Pancreas (tissue), 10 donors: ENCODE data around the gene NBPF3. TPM values are rescaled to one million over a fixed set of nuclear protein-coding genes. Genes with fewer than 3 reads are reported as not detected.

ENCODE experiments used
- ATAC-seq, 4 donors: fragments of 200-7000 bp; cut with Tn5 transposase; one replicate each; pipeline versions ENCODE4 v1.8.0 to v1.9.1; 2020; ENCODE audit warnings: mild to moderate bottlenecking in 4 of 4, moderate library complexity in 4 of 4
- DNase-seq, 6 donors: peaks; one replicate each; pipeline ENCODE4 v3.0.0-alpha.2; 2020
- FAIRE-seq: peaks from 2 replicates; lab custom pipeline; 2012; peaks lifted over from hg19 to GRCh38; lab: Jason Lieb, UNC
- H3K27ac ChIP-seq, 4 donors: fragments of 200-600 bp; sonication (generic); 1 replicate in 3 of 4; 2 replicates in 1 of 4; pipeline versions ENCODE4 v1.5.0 to v1.8.0; 2020
- H3K27me3 ChIP-seq, 4 donors: fragments of 200-600 bp; one replicate each; pipeline ENCODE4 v1.8.0; 2021
- H3K36me3 ChIP-seq, 3 donors: fragments of 200-600 bp; sonication (generic) in 1 of 3; one replicate each; pipeline versions ENCODE4 v1.5.0 to v1.8.0; 2020 to 2021
- H3K4me1 ChIP-seq, 3 donors: fragments of 200-600 bp; one replicate each; pipeline ENCODE4 v1.8.0; 2021
- H3K4me3 ChIP-seq, 4 donors: fragments of 200-600 bp; sonication (generic) in 2 of 4; one replicate each; pipeline versions ENCODE4 v1.5.0 to v1.8.0; 2020 to 2021
- H3K9me3 ChIP-seq, 4 donors: fragments of 200-600 bp; one replicate each; pipeline ENCODE4 v1.8.0; 2021
- WGBS, 2 donors: extraction: QIAGEN DNeasy Blood & Tissue Kit; methylation state at CpG; one replicate each; pipeline ENCODE4 v1.1.7; 2013; 5-methylcytosine and 5-hydroxymethylcytosine counted together
- intact Hi-C, 3 donors: fragments of 100-400 bp; cut with DNase I; formaldehyde crosslinking; loops; one replicate each; pipeline versions ENCODE4 v1.11.1 to v1.14.2; 2022
- polyA plus RNA-seq, 2 donors: library from polyadenylated mRNA; stranded (reverse); fragments of 200-250 nt; gene quantifications; one replicate each; pipeline ENCODE4 v1.2.3, GENCODE V29; 2013
- total RNA-seq, 6 donors: library from RNA; stranded (reverse); fragmentation: NEBNext Ultra II Directional in 4 of 6; extraction: Animal tissue kit (Norgen Biotek cat#: 25700) in 4 of 6; gene quantifications; one replicate each; pipeline versions ENCODE4 v1.2.1 to v1.2.4, GENCODE V29; 2021 to 2023
- TF ChIP-seq, protein P1 (sequence below), 4 donors: fragments of 200-600 bp; sonication (generic) in 3 of 4; IDR thresholded peaks; one replicate each; pipeline versions ENCODE4 v1.5.0 to v1.8.0; 2021; ENCODE audit warnings: antibody characterized with exemption in 4 of 4
- donor health status: healthy with polysubstance abuse.
- donor health status: DM: no; HTN: no; CAD: no; lungs with moderate emphysema.
- donor health status: DM: no; HTN: no; CAD: no.
- donor health status: control.
- donor health status: control.
- donor health status: Bipolar disorder and iron deficiency.
- donor health status: DM: yes; HTN: yes; CAD: no.
- donor health status: DM: no; HTN: no; CAD: no.
- donor health status: DM: no; HTN: no; CAD: no.
- donor health status: DM: yes; HTN: yes; CAD: no.

The NBPF3 gene
- total and polyA plus RNA-seq, 8 donors, result 1.1 to 8.6 (median 3.5) TPM

DNA sequence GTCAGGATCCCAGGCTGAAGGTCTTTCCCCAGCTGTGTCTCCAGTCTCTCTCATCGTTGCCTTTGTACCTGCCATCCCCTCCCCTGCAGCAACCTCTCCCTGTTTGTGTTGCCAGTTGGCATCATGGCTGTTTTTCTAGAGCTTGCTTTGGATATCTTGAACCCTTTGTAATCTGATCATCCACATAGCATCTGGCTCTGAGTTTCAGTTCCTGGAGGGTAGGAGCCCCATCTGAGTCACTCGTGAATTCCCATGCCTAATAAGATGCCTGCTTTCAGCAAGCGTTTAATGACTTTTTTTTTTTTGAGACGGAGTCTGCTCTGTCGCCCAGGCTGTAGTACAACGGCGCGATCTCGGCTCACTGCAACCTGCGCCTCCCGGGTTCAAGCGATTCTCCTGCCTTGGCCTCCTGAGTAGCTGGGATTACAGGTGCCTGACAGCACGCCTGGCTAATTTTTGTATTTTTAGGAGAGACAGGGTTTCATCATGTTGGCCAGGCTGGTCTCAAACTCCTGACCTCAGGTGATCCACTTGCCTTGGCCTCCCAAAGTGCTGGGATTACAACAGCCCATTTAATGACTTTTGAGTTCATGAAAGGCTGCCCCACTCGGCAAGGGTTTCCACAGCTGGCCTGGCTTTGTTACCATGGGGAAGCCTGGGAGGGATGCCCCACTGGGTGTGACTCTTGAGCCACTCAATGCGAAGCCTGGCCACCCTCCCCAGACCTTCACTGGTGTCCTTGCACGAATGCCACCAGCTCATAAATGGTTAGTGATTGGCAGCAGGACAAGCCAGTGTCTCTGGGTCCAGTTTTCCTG, 81.2 kb downstream of the NBPF3 start:
- Histone ChIP-seq H3K4me3 (no peak overlapping the region), H3K27ac (no peak overlapping the region), H3K36me3 (no peaks in the 10 kb centered on the region), H3K4me1 (no peaks in the 10 kb centered on the region), H3K27me3 (no peaks in the 10 kb centered on the region), H3K9me3 (no peaks in the 10 kb centered on the region)
- no peak for DNase-seq
- TF ChIP-seq, protein P1, sequence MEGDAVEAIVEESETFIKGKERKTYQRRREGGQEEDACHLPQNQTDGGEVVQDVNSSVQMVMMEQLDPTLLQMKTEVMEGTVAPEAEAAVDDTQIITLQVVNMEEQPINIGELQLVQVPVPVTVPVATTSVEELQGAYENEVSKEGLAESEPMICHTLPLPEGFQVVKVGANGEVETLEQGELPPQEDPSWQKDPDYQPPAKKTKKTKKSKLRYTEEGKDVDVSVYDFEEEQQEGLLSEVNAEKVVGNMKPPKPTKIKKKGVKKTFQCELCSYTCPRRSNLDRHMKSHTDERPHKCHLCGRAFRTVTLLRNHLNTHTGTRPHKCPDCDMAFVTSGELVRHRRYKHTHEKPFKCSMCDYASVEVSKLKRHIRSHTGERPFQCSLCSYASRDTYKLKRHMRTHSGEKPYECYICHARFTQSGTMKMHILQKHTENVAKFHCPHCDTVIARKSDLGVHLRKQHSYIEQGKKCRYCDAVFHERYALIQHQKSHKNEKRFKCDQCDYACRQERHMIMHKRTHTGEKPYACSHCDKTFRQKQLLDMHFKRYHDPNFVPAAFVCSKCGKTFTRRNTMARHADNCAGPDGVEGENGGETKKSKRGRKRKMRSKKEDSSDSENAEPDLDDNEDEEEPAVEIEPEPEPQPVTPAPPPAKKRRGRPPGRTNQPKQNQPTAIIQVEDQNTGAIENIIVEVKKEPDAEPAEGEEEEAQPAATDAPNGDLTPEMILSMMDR (IDR thresholded peaks at IDR 0.05), result no peak
- no peak for FAIRE-seq
- WGBS, 2 donors, result 84 to 91% methylated on average over 16 of the region's 16 CpGs
- intact Hi-C loops, result no loop called here
- no peak for ATAC-seq

DNA sequence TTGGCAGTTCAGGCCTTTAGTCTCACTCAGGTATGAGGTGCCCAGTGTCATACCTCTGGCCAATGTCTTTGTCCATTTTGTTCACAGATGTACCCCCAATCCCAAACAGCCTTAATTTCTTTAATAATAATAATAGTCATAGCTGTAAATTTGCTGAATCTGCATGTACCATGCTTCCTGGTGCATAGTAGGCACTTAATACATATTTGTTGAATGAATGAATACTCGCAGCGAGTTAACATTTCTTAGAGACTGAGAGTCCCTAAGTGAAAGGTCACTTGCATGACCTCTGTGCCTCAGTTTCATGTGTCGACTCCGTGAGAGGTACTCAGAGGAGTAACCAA, 81.8 kb downstream of the NBPF3 start:
- H3K4me1 ChIP-seq, result no peaks in the 10 kb centered on the region
- WGBS, 2 donors, result 94 to 96% methylated on average over 4 of the region's 4 CpGs
- H3K4me3 ChIP-seq, result no peak overlapping the region
- ATAC-seq, result no peak
- H3K27ac ChIP-seq, result no peak overlapping the region
- no peak for FAIRE-seq
- H3K9me3 ChIP-seq, result no peaks in the 10 kb centered on the region
- DNase-seq, result no peak
- no peaks in the 10 kb centered on the region for H3K27me3 ChIP-seq
- no peaks in the 10 kb centered on the region for H3K36me3 ChIP-seq
- intact Hi-C loops, result no loop called here
- TF ChIP-seq, protein P1 (IDR thresholded peaks at IDR 0.05), result no peak

DNA sequence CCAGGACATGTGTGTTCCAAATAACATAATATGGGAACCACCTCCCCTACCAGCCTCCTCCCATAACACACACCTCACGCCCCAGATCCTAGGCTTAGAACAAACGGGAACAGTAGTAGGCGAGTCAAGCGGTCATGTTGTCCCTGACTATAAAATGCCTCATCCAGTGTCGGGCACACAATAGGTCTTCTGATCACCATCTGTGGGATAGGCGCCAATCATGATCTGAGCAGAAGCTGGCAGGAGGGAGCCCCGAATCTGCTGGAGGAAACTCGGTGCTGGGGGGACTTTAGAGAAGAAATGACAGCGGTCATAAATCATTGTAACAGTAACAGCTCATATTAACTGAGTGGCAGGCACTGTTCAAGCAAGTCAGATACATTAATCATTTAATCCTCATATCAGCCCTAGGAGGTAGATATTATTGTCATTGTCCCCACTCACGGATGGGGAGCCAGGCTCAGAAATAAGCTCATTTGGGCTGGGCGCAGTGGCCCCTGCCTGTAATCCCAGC, 82.6 kb downstream of the NBPF3 start:
- Histone ChIP-seq H3K9me3 (no peaks in the 10 kb centered on the region), H3K4me3 (no peak overlapping the region), H3K36me3 (no peaks in the 10 kb centered on the region), H3K27ac (no peak overlapping the region), H3K4me1 (no peaks in the 10 kb centered on the region), H3K27me3 (no peaks in the 10 kb centered on the region)
- WGBS, 2 donors, result 74 to 81% methylated on average over 11 of the region's 11 CpGs
- TF ChIP-seq, protein P1 (IDR thresholded peaks at IDR 0.05), result no peak
- DNase-seq (no peak), ATAC-seq (no peak), FAIRE-seq (no peak)
- intact Hi-C loops, result no loop called here

DNA sequence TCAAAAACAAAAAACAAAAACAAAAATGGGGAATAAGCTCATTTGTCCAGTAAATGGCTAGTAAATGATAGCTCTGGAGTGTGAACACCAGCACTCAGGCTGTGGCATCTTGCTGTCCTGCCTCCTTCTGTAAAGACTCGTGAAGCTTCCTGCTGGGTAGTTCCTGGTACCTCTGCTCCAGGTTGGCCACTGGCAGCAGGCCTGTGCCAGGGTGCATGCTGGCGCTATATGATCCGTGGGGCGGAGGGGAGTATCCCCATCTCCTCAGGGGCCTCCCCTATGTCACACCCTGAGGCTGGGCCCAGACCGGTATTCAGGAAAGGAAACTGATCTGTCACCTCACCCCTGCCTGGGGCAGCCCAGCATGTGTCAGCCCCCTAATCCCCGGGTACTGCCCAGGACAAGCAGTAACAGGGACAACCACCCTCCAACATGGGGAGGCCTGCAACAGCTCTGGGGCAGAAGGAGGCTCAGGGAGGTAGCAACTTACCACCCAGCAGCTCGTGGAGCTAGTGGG, 83.4 kb downstream of the NBPF3 start:
- no peak for DNase-seq
- WGBS, 2 donors, result 89 to 92% methylated on average over 7 of the region's 7 CpGs
- Histone ChIP-seq H3K36me3 (no peaks in the 10 kb centered on the region), H3K4me1 (no peaks in the 10 kb centered on the region), H3K4me3 (no peak overlapping the region), H3K9me3 (no peaks in the 10 kb centered on the region), H3K27me3 (no peaks in the 10 kb centered on the region), H3K27ac (no peak overlapping the region)
- no peak for ATAC-seq
- intact Hi-C loops, result no loop called here
- no peak for FAIRE-seq
- TF ChIP-seq, protein P1 (IDR thresholded peaks at IDR 0.05), result no peak

DNA sequence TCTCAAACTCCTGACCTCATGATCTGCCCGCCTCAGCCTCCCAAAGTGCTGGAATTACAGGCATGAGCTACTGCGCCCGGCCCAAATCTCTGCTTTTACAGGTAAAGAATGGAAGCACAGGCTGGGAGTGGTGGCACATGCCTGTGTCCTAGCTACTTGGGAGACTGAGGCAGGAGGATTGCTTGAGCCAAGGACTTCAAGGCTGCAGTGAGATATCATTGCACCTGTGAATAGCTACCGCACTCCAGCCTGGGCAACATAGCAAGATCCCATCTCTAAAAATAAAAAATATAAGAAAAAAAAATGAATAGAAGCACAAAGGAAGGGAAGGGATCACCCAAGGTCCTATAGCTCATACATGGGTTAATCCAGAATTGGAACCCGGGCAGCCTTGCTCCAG, 84.3 kb downstream of the NBPF3 start:
- Histone ChIP-seq H3K4me3 (no peak overlapping the region), H3K9me3 (no peaks in the 10 kb centered on the region), H3K27me3 (no peaks in the 10 kb centered on the region), H3K4me1 (no peaks in the 10 kb centered on the region), H3K27ac (no peak overlapping the region), H3K36me3 (no peaks in the 10 kb centered on the region)
- intact Hi-C loops, result no loop called here
- TF ChIP-seq, protein P1 (IDR thresholded peaks at IDR 0.05), result no peak
- no peak for DNase-seq
- no peak for FAIRE-seq
- 83 to 87% methylated on average over 5 of the region's 5 CpGs for WGBS, 2 donors
- no peak for ATAC-seq
